ENCODE data around the gene CSN1S1.
"Not testable (repeated sequence)": the region's sequence is repeated elsewhere in the genome, so short reads cannot be mapped to it uniquely, and the experiment has no call there.

CSN1S1 gene

GRCh38 chr4:69923782-69924410 lies 7.0 kb upstream of the CSN1S1 start:
- H3K9ac ChIP-seq (ENCODE audit: low read depth, low read length): not testable (repeated sequence)

GRCh38 chr4:69934150-69934549 lies 3.3 kb downstream of the CSN1S1 start:
- Histone ChIP-seq H3K36me3 (ENCODE audit: insufficient read depth, low read length) (no peaks in the 10 kb centered on the region), H3K9me3 (replicated peaks; ENCODE audit: low read length) (no peaks in the 10 kb centered on the region), H3K9ac (ENCODE audit: low read depth, low read length) (no peak overlapping the region), H3K4me2 (ENCODE audit: low read length) (no peak overlapping the region), H3K4me3 (ENCODE audit: low read length) (no peak overlapping the region), H3K27me3 (ENCODE audit: control insufficient read depth, insufficient read depth, low read length) (no peaks in the 10 kb centered on the region), H3K4me1 (ENCODE audit: control insufficient read depth, insufficient read depth, low read length) (no peaks in the 10 kb centered on the region)

More at GRCh38 chr4:69923782-69924410, 7.0 kb upstream of the CSN1S1 start:
- not testable (repeated sequence) for H3K4me1 ChIP-seq (ENCODE audit: control insufficient read depth, insufficient read depth, low read length); H3K4me2 ChIP-seq (ENCODE audit: low read length); H3K36me3 ChIP-seq (ENCODE audit: insufficient read depth, low read length); H3K27me3 ChIP-seq (ENCODE audit: control insufficient read depth, insufficient read depth, low read length); H3K4me3 ChIP-seq (ENCODE audit: low read length); H3K9me3 ChIP-seq (replicated peaks; ENCODE audit: low read length)

GRCh38 chr4:69936566-69936965 lies 5.7 kb downstream of the CSN1S1 start:
- H3K4me3 ChIP-seq (ENCODE audit: low read length): no peak overlapping the region
- H3K27me3 ChIP-seq (ENCODE audit: control insufficient read depth, insufficient read depth, low read length): no peaks in the 10 kb centered on the region
- no peaks in the 10 kb centered on the region for H3K9me3 ChIP-seq (replicated peaks; ENCODE audit: low read length)
- no peak overlapping the region for H3K9ac ChIP-seq (ENCODE audit: low read depth, low read length)
- H3K4me1 ChIP-seq (ENCODE audit: control insufficient read depth, insufficient read depth, low read length): no peaks in the 10 kb centered on the region
- no peak overlapping the region for H3K4me2 ChIP-seq (ENCODE audit: low read length)
- H3K36me3 ChIP-seq (ENCODE audit: insufficient read depth, low read length): no peaks in the 10 kb centered on the region

- no peak overlapping the region for H3K9ac ChIP-seq (ENCODE audit: low read depth, low read length)
- H3K4me2 ChIP-seq (ENCODE audit: low read length): no peak overlapping the region
Measured at GRCh38 chr4:69951602-69952001, 20.7 kb downstream of the CSN1S1 start.

GRCh38 chr4:69957209-69957608 lies 26.3 kb downstream of the CSN1S1 start:
- H3K4me3 ChIP-seq (ENCODE audit: low read length): no peak overlapping the region
- no peaks in the 10 kb centered on the region for H3K27me3 ChIP-seq (ENCODE audit: control insufficient read depth, insufficient read depth, low read length)
- no peaks in the 10 kb centered on the region for H3K36me3 ChIP-seq (ENCODE audit: insufficient read depth, low read length)
- no peaks in the 10 kb centered on the region for H3K9me3 ChIP-seq (replicated peaks; ENCODE audit: low read length)
- no peak overlapping the region for H3K9ac ChIP-seq (ENCODE audit: low read depth, low read length)
- no peak overlapping the region for H3K4me2 ChIP-seq (ENCODE audit: low read length)
- no peaks in the 10 kb centered on the region for H3K4me1 ChIP-seq (ENCODE audit: control insufficient read depth, insufficient read depth, low read length)

More at GRCh38 chr4:69951602-69952001, 20.7 kb downstream of the CSN1S1 start:
- H3K9me3 ChIP-seq (replicated peaks; ENCODE audit: low read length): no peaks in the 10 kb centered on the region
- H3K36me3 ChIP-seq (ENCODE audit: insufficient read depth, low read length): no peaks in the 10 kb centered on the region
- no peak overlapping the region for H3K4me3 ChIP-seq (ENCODE audit: low read length)
- H3K27me3 ChIP-seq (ENCODE audit: control insufficient read depth, insufficient read depth, low read length): no peaks in the 10 kb centered on the region
- no peaks in the 10 kb centered on the region for H3K4me1 ChIP-seq (ENCODE audit: control insufficient read depth, insufficient read depth, low read length)

GRCh38 chr4:69965628-69966027 lies 34.8 kb downstream of the CSN1S1 start, which contains the start of gene CSN2:
Gene CSN2, minus strand, starts transcription at chr4:69965728. Its CDS starts 4,733 bp downstream, at chr4:69960995.
- no peaks in the 10 kb centered on the region for H3K9me3 ChIP-seq (replicated peaks; ENCODE audit: low read length)
- H3K36me3 ChIP-seq (ENCODE audit: insufficient read depth, low read length): no peaks in the 10 kb centered on the region
- H3K4me2 ChIP-seq (ENCODE audit: low read length): no peak within 1 kb of the TSS
- no peaks in the 10 kb centered on the region for H3K4me1 ChIP-seq (ENCODE audit: control insufficient read depth, insufficient read depth, low read length)
- no peak within 1 kb of the TSS for H3K4me3 ChIP-seq (ENCODE audit: low read length)
- H3K9ac ChIP-seq (ENCODE audit: low read depth, low read length): no peak within 1 kb of the TSS
- no peaks in the 10 kb centered on the region for H3K27me3 ChIP-seq (ENCODE audit: control insufficient read depth, insufficient read depth, low read length)

GRCh38 chr4:69970071-69970470 lies 39.2 kb downstream of the CSN1S1 start:
- no peaks in the 10 kb centered on the region for H3K36me3 ChIP-seq (ENCODE audit: insufficient read depth, low read length)
- H3K9ac ChIP-seq (ENCODE audit: low read depth, low read length): no peak overlapping the region
- H3K9me3 ChIP-seq (replicated peaks; ENCODE audit: low read length): no peaks in the 10 kb centered on the region
- no peak overlapping the region for H3K4me2 ChIP-seq (ENCODE audit: low read length)
- no peaks in the 10 kb centered on the region for H3K4me1 ChIP-seq (ENCODE audit: control insufficient read depth, insufficient read depth, low read length)
- no peaks in the 10 kb centered on the region for H3K27me3 ChIP-seq (ENCODE audit: control insufficient read depth, insufficient read depth, low read length)
- no peak overlapping the region for H3K4me3 ChIP-seq (ENCODE audit: low read length)

- no peak overlapping the region for H3K4me2 ChIP-seq (ENCODE audit: low read length)
- H3K36me3 ChIP-seq (ENCODE audit: insufficient read depth, low read length): no peaks in the 10 kb centered on the region
- no peaks in the 10 kb centered on the region for H3K27me3 ChIP-seq (ENCODE audit: control insufficient read depth, insufficient read depth, low read length)
- no peak overlapping the region for H3K9ac ChIP-seq (ENCODE audit: low read depth, low read length)
- no peak overlapping the region for H3K4me3 ChIP-seq (ENCODE audit: low read length)
- no peaks in the 10 kb centered on the region for H3K9me3 ChIP-seq (replicated peaks; ENCODE audit: low read length)
- no peaks in the 10 kb centered on the region for H3K4me1 ChIP-seq (ENCODE audit: control insufficient read depth, insufficient read depth, low read length)
Measured at GRCh38 chr4:69974631-69975030, 43.8 kb downstream of the CSN1S1 start.

- no peaks in the 10 kb centered on the region for H3K9me3 ChIP-seq (replicated peaks; ENCODE audit: low read length)
- no peak overlapping the region for H3K9ac ChIP-seq (ENCODE audit: low read depth, low read length)
- H3K4me3 ChIP-seq (ENCODE audit: low read length): no peak overlapping the region
- H3K36me3 ChIP-seq (ENCODE audit: insufficient read depth, low read length): no peaks in the 10 kb centered on the region
- no peak overlapping the region for H3K4me2 ChIP-seq (ENCODE audit: low read length)
- H3K27me3 ChIP-seq (ENCODE audit: control insufficient read depth, insufficient read depth, low read length): no peaks in the 10 kb centered on the region
- no peaks in the 10 kb centered on the region for H3K4me1 ChIP-seq (ENCODE audit: control insufficient read depth, insufficient read depth, low read length)
Measured at GRCh38 chr4:69977582-69977981, 46.7 kb downstream of the CSN1S1 start.

GRCh38 chr4:69984030-69984443 lies 53.2 kb downstream of the CSN1S1 start:
- Histone ChIP-seq H3K27me3 (ENCODE audit: control insufficient read depth, insufficient read depth, low read length) (no peaks in the 10 kb centered on the region), H3K4me3 (ENCODE audit: low read length) (no peak overlapping the region), H3K9ac (ENCODE audit: low read depth, low read length) (no peak overlapping the region), H3K36me3 (ENCODE audit: insufficient read depth, low read length) (no peaks in the 10 kb centered on the region), H3K4me2 (ENCODE audit: low read length) (no peak overlapping the region), H3K9me3 (replicated peaks; ENCODE audit: low read length) (no peaks in the 10 kb centered on the region), H3K4me1 (ENCODE audit: control insufficient read depth, insufficient read depth, low read length) (no peaks in the 10 kb centered on the region)

- Histone ChIP-seq H3K4me2 (ENCODE audit: low read length) (no peak overlapping the region), H3K4me3 (ENCODE audit: low read length) (no peak overlapping the region), H3K36me3 (ENCODE audit: insufficient read depth, low read length) (no peaks in the 10 kb centered on the region), H3K9ac (ENCODE audit: low read depth, low read length) (no peak overlapping the region), H3K4me1 (ENCODE audit: control insufficient read depth, insufficient read depth, low read length) (no peaks in the 10 kb centered on the region), H3K27me3 (ENCODE audit: control insufficient read depth, insufficient read depth, low read length) (no peaks in the 10 kb centered on the region), H3K9me3 (replicated peaks; ENCODE audit: low read length) (peaks cover 2% of the 10 kb centered on the region)
Measured at GRCh38 chr4:69986663-69987062, 55.8 kb downstream of the CSN1S1 start.

- H3K9ac ChIP-seq (ENCODE audit: low read depth, low read length): no peak overlapping the region
- H3K27me3 ChIP-seq (ENCODE audit: control insufficient read depth, insufficient read depth, low read length): no peaks in the 10 kb centered on the region
- no peak overlapping the region for H3K4me3 ChIP-seq (ENCODE audit: low read length)
- no peaks in the 10 kb centered on the region for H3K36me3 ChIP-seq (ENCODE audit: insufficient read depth, low read length)
- H3K4me1 ChIP-seq (ENCODE audit: control insufficient read depth, insufficient read depth, low read length): no peaks in the 10 kb centered on the region
- H3K4me2 ChIP-seq (ENCODE audit: low read length): no peak overlapping the region
- H3K9me3 ChIP-seq (replicated peaks; ENCODE audit: low read length): peaks cover 2% of the 10 kb centered on the region
Measured at GRCh38 chr4:69991016-69991415, 60.1 kb downstream of the CSN1S1 start.
